ENCODE measurements around the gene PHF21A. TPM values are rescaled to one million over a fixed set of nuclear protein-coding genes. Genes with fewer than 3 reads are reported as not detected.

The PHF21A gene
- total RNA-seq, 1 experiment from 2014 or later, result 29.4 TPM

DNA sequence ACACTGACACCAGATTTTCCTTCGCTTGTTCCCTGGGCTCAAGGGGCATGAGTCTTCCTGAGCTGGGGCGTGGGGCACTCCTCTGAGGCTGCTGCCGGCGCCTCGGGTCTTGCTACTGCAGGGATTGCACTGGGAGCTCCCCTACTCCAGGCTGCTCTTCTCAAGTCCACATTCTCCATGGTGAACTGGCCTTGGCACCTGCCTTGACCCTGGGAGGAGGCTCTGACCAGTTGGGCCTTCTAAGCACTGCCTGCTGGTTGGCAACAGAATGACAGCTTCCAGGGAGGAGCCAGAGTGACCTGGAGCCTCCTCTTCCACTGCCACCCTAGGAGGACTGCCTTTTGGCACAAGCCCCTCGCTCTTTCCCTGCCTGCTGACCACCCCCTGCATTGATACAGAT is 223.7 kb downstream of the PHF21A start:
- H3K27me3 Mint-ChIP-seq (ENCODE audit: low read depth), result peaks cover 6% of the 10 kb centered on the region
- no peak overlapping the region for H3K4me3 Mint-ChIP-seq
- TF ChIP-seq SP1 (CRISPR knock-in tag; conservative IDR thresholded peaks at IDR 0.05), result no peak
- TF ChIP-seq FOXK1 (CRISPR knock-in tag; IDR thresholded peaks at IDR 0.05), result no peak
- no peak for TF ChIP-seq HMGA2 (CRISPR knock-in tag; IDR thresholded peaks at IDR 0.05)
- TF ChIP-seq, protein P1, sequence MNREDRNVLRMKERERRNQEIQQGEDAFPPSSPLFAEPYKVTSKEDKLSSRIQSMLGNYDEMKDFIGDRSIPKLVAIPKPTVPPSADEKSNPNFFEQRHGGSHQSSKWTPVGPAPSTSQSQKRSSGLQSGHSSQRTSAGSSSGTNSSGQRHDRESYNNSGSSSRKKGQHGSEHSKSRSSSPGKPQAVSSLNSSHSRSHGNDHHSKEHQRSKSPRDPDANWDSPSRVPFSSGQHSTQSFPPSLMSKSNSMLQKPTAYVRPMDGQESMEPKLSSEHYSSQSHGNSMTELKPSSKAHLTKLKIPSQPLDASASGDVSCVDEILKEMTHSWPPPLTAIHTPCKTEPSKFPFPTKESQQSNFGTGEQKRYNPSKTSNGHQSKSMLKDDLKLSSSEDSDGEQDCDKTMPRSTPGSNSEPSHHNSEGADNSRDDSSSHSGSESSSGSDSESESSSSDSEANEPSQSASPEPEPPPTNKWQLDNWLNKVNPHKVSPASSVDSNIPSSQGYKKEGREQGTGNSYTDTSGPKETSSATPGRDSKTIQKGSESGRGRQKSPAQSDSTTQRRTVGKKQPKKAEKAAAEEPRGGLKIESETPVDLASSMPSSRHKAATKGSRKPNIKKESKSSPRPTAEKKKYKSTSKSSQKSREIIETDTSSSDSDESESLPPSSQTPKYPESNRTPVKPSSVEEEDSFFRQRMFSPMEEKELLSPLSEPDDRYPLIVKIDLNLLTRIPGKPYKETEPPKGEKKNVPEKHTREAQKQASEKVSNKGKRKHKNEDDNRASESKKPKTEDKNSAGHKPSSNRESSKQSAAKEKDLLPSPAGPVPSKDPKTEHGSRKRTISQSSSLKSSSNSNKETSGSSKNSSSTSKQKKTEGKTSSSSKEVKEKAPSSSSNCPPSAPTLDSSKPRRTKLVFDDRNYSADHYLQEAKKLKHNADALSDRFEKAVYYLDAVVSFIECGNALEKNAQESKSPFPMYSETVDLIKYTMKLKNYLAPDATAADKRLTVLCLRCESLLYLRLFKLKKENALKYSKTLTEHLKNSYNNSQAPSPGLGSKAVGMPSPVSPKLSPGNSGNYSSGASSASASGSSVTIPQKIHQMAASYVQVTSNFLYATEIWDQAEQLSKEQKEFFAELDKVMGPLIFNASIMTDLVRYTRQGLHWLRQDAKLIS (CRISPR knock-in tag; IDR thresholded peaks at IDR 0.05; ENCODE audit: borderline replicate concordance), result no peak
- TF ChIP-seq, protein P2, sequence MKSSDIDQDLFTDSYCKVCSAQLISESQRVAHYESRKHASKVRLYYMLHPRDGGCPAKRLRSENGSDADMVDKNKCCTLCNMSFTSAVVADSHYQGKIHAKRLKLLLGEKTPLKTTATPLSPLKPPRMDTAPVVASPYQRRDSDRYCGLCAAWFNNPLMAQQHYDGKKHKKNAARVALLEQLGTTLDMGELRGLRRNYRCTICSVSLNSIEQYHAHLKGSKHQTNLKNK (CRISPR knock-in tag; IDR thresholded peaks at IDR 0.05), result no peak
- TF ChIP-seq ZNF423 (CRISPR knock-in tag; IDR thresholded peaks at IDR 0.05), result no peak
- TF ChIP-seq, protein P3, sequence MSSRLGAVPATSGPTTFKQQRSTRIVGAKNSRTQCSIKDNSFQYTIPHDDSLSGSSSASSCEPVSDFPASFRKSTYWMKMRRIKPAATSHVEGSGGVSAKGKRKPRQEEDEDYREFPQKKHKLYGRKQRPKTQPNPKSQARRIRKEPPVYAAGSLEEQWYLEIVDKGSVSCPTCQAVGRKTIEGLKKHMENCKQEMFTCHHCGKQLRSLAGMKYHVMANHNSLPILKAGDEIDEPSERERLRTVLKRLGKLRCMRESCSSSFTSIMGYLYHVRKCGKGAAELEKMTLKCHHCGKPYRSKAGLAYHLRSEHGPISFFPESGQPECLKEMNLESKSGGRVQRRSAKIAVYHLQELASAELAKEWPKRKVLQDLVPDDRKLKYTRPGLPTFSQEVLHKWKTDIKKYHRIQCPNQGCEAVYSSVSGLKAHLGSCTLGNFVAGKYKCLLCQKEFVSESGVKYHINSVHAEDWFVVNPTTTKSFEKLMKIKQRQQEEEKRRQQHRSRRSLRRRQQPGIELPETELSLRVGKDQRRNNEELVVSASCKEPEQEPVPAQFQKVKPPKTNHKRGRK (CRISPR knock-in tag; IDR thresholded peaks at IDR 0.05; ENCODE audit: borderline replicate concordance), result no peak
- TF ChIP-seq, protein P4, sequence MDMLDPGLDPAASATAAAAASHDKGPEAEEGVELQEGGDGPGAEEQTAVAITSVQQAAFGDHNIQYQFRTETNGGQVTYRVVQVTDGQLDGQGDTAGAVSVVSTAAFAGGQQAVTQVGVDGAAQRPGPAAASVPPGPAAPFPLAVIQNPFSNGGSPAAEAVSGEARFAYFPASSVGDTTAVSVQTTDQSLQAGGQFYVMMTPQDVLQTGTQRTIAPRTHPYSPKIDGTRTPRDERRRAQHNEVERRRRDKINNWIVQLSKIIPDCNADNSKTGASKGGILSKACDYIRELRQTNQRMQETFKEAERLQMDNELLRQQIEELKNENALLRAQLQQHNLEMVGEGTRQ (CRISPR knock-in tag; IDR thresholded peaks at IDR 0.05), result no peak
- no peak for TF ChIP-seq ZNF396 (CRISPR knock-in tag; IDR thresholded peaks at IDR 0.05; ENCODE audit: borderline replicate concordance)
- TF ChIP-seq, protein P5, sequence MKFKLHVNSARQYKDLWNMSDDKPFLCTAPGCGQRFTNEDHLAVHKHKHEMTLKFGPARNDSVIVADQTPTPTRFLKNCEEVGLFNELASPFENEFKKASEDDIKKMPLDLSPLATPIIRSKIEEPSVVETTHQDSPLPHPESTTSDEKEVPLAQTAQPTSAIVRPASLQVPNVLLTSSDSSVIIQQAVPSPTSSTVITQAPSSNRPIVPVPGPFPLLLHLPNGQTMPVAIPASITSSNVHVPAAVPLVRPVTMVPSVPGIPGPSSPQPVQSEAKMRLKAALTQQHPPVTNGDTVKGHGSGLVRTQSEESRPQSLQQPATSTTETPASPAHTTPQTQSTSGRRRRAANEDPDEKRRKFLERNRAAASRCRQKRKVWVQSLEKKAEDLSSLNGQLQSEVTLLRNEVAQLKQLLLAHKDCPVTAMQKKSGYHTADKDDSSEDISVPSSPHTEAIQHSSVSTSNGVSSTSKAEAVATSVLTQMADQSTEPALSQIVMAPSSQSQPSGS (CRISPR knock-in tag; IDR thresholded peaks at IDR 0.05; ENCODE audit: borderline replicate concordance, low read depth), result no peak
- no peak overlapping the region for H3K27ac Mint-ChIP-seq
- no peaks in the 10 kb centered on the region for H3K36me3 Mint-ChIP-seq
- ATAC-seq (no peak), DNase-seq (ENCODE audit: low spot score) (no peak)
- ChIA-PET POLR2A (interaction anchor here (1.1 to 2.1 kb wide), 2 partner anchors 21 to 24 kb away, joined by 5 to 8 read pairs; partner anchors contain the start of genes LARGE2 and PEX16), CTCF (interaction anchor here (0.7 to 4.3 kb wide), 8 partner anchors 11 to 109 kb away, joined by 3 to 33 read pairs (median 6); partner anchors contain the start of gene LARGE2)
- H3K9me3 Mint-ChIP-seq, result no peaks in the 10 kb centered on the region
- H3K4me1 Mint-ChIP-seq, result peaks cover 33% of the 10 kb centered on the region

DNA sequence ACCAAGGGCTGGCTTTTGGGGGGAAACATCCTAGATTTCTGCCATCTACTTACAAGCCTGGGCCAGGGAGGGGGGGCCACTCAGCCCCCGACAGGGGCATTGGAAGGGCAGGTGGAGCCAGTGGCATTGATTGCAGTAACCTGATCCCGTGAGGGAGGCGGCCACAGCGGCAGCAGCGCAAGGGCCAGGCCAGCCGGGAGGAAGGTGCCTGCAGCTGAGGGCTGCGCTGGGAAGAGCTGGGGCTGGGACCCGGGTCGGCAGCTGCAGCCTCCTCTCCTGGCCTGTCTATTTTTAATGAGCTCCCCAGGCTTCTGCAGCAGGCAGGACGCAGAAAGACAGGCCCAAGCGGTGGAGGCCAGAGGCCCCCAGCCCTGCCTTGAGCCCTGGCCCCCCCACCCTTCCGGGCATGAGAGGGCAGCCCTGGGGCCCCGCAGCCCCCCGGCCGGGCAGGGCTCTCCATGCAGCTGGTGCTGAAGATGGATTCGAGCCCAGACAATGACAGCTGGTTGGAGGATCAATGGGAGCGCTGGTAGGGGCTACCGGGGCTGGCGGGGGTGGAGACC is 224.8 kb downstream of the PHF21A start:
- no peak overlapping the region for H3K27ac Mint-ChIP-seq
- ATAC-seq (peak; percentile 61), DNase-seq (ENCODE audit: low spot score) (peak; percentile 82)
- ChIA-PET POLR2A (interaction anchor here (1.0 to 2.1 kb wide), 6 partner anchors 9 to 25 kb away, joined by 3 to 8 read pairs (median 4); partner anchors contain the start of genes LARGE2 and PEX16), CTCF (interaction anchor here (0.7 to 4.3 kb wide), 11 partner anchors 10 to 496 kb away, joined by 3 to 33 read pairs (median 4); partner anchors contain the start of genes LARGE2 and PEX16)
- no peak overlapping the region for H3K4me3 Mint-ChIP-seq
- H3K9me3 Mint-ChIP-seq, result no peaks in the 10 kb centered on the region
- H3K36me3 Mint-ChIP-seq, result no peaks in the 10 kb centered on the region
- TF ChIP-seq ETV6 (CRISPR knock-in tag; IDR thresholded peaks at IDR 0.05) (0 out of 2 replicates have a peak, but pooled peaks have one; percentile 40), SP1 (CRISPR knock-in tag; conservative IDR thresholded peaks at IDR 0.05) (0 out of 2 replicates have a peak, but pooled peaks have one; percentile 44), TEAD1 (CRISPR knock-in tag; IDR thresholded peaks at IDR 0.05) (0 out of 2 replicates have a peak, but pooled peaks have one; percentile 30), CREB1 (CRISPR knock-in tag; IDR thresholded peaks at IDR 0.05) (no peak)
- TF ChIP-seq, protein P4 (CRISPR knock-in tag; IDR thresholded peaks at IDR 0.05), result 0 out of 2 replicates have a peak, but pooled peaks have one; percentile 27
- TF ChIP-seq, protein P6, sequence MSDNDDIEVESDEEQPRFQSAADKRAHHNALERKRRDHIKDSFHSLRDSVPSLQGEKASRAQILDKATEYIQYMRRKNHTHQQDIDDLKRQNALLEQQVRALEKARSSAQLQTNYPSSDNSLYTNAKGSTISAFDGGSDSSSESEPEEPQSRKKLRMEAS (CRISPR knock-in tag; IDR thresholded peaks at IDR 0.05), result 0 out of 2 replicates have a peak, but pooled peaks have one; percentile 41
- TF ChIP-seq, protein P7, sequence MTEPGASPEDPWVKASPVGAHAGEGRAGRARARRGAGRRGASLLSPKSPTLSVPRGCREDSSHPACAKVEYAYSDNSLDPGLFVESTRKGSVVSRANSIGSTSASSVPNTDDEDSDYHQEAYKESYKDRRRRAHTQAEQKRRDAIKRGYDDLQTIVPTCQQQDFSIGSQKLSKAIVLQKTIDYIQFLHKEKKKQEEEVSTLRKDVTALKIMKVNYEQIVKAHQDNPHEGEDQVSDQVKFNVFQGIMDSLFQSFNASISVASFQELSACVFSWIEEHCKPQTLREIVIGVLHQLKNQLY (CRISPR knock-in tag; IDR thresholded peaks at IDR 0.05), result no peak
- TF ChIP-seq, protein P8, sequence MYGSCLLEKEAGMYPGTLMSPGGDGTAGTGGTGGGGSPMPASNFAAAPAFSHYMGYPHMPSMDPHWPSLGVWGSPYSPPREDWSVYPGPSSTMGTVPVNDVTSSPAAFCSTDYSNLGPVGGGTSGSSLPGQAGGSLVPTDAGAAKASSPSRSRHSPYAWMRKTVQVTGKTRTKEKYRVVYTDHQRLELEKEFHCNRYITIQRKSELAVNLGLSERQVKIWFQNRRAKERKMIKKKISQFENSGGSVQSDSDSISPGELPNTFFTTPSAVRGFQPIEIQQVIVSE (CRISPR knock-in tag; IDR thresholded peaks at IDR 0.05; ENCODE audit: borderline replicate concordance), result no peak
- H3K4me1 Mint-ChIP-seq, result peaks cover 38% of the 10 kb centered on the region
- H3K27me3 Mint-ChIP-seq (ENCODE audit: low read depth), result peaks cover 6% of the 10 kb centered on the region

Measured in WTC11 (cell line).